Stimulated activated CD4-positive, alpha-beta T cell treated with anti-CD3 and anti-CD28 coated beads, Interleukin-15, amount 100 ng/mL, for 1 hour (primary cell): ENCODE measurements around the gene ATG4A.

Experiments used
- DNase-seq, 2 donors: peaks; one replicate each; pipeline ENCODE4 v3.0.0-alpha.2; 2020; ENCODE audit warnings: low read depth in 1 of 2, low spot score in 1 of 2

ATG4A gene

DNA sequence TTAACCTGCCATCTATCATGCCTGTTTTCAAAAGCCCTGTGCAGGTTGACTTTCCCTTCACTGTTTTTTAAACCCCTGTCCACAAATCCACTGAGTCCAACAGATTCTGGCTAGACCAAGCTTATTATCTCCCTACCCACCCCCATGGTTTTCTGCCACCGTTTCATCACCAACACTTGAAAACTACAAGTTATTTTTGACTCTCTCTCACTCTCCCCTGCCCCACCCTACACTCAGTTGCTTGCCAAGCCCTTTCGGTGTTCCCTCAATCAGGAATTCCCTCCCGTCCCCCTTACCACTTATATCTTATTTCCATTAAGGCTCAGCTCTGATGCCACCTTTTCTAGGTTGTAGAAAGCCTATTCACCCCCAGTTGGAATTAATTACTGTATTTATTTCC, 29.7 kb downstream of the ATG4A start:
- no peak for DNase-seq

DNA sequence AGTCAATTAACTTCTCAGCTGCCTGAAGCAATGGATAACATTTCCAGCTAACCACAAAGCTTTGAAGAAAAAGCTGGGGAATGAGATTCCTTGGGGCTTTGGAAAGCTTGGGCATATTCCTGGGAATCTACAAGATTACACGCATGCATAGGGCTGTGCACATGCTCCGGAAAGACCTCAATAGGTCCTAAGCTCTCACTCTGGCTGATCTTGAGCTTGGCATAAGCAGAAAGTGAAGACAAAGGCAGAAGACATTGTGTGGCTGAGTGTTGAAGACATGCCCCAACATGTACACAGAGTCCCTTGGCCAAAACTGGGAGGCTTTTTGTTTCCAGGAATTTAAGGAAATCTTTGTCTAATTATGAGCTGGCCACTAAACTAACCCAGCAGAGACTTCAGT, 31.2 kb downstream of the ATG4A start:
- no peak for DNase-seq

DNA sequence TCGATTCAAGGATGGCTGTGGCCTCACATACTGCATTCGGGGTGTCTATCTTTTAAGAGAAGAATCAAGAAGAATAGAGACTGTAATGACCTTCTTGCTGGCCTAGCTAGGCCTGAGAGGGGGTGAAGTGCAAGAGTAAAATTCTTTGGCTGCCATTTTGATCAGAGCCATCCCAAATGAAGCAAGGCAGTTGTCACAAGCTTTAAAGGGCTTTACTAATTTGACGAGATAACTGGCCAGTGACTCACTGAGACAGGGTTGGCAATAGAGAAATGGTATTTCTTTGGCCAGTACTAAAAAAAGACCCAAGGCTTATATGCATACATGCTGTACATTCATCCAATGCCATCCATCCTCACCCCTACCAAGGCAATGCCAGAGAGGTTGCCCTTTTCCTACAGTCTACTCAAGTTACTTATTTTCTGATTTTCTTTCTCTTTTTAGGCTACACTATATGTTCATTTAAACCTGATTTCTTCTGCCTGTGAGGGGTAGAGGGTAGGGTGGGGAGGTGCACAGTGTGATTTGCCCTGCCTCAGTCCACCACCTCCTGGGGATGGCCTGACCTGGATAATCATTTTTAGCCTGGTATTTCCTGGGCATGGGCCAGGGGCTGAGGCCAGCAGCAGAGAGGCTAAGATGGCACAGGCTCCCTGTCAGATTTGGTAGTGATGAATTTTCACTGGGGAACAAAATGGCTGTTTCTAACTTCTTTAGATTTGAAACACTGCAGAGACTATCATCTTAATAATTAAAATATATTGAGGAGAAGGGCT, 32.2 kb downstream of the ATG4A start:
- DNase-seq = no peak

DNA sequence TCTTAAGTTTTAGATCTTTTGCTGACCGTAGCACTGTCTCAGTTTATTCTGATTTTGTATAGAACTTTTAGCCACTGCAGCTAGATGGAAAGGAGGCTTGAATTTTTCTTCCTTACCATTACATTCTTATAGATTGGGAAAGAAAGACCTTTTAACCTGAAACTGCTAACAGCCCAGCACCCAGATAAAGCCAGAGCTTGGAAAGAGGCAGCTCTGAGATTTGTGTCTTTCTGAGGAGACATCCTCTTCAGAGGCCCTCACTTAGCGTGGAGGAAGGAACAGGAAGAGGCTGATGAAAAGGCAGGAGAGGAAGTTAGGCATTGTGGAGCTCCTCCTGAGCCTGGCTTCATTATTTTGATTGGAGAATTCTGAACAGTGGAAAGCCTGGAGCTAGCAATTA, 35.1 kb downstream of the ATG4A start:
- DNase-seq = no peak

DNA sequence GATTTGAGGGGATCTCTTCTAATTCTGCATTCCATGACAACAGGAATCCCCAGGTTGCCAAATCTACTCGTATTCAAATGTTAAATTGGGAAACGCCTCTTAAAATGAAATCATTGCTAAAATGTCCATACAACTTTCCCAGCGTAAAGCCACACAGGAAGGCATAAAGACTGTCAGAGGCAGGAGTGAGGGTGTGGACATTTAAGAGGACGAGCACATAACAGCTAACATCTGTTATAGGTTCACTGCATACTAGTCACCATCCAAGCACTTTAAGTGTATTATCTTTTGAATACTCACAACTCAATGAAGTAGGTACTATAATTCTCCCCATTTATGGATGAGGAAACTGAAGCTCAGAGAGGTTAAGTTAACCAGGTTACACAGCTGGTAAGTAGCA, 35.6 kb downstream of the ATG4A start:
- no peak for DNase-seq

DNA sequence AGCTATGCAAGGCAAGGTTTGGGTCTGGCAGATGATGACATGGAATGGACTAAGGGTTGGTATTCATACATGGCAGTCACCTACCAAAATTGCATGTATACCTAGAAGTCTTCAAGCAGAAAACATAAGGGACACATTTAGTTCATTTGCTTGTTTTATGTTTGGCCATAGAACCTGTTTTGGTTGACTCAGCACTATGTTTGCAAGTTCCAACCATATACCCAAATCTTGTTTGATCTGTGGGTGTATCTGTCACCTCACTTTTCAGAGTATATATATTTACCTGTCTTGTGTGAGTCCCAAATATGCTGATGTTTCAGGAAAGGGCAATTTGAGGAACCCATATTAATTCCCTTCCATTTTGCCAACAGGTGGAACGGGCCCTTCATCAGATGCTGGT, 39.3 kb downstream of the ATG4A start:
- no peak for DNase-seq

DNA sequence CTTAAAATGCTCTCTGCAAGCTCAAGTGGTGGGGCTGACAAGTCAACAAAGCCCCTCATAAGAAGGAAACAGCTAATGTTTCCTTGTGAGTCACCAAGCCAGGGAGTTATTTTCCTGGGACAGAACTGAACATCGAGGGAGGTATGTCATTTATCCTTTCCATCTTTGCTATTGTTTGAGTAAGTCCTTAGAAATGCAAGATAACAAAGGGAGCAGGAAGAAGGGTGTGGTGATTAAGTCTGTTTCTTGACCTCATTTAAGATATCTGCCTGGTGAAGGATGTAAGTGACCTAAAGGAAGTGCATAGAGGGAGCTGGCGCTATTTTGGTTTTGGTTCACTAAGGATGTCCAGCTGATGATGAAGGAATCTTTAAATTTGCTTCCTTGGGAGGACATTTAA, 39.9 kb downstream of the ATG4A start:
- no peak for DNase-seq

DNA sequence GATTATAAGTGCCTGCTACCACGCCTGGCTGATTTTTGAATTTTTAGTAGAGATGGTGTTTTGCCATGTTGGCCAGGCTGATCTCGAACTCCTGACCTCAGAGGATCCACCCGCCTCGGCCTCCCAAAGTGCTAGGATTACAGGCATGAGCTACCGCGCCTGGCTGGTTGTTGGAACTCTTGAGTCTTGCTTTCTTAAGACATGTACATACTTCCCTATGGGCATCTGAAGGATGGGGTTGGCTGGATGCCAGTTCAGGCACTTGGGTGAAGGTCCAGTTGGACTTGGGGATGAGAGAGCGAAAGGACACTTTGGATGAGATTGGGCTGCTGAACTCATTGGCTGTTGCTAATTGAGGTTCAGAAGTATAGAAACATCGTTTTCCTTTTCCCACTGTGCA, 40.5 kb downstream of the ATG4A start:
- DNase-seq = no peak

DNA sequence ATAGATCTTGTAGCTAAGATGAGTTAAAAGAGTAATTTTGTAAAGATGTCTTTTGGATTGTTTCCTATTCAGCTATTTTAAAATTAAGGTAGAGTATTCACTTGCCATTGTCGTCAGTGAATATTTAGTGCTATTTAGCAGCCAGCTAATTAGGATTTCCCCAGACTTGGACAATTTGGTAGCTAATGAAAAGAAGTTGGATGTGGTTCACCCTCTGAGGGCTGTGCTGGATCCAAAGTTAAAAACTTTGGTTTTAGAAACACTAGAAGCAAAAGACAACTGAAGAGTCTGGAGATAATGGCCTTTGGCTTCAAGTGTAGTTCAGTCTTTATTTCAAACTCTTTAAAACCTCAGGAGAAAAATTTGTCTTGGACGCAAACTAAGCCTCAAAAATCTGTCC, 41.3 kb downstream of the ATG4A start:
- DNase-seq = no peak

DNA sequence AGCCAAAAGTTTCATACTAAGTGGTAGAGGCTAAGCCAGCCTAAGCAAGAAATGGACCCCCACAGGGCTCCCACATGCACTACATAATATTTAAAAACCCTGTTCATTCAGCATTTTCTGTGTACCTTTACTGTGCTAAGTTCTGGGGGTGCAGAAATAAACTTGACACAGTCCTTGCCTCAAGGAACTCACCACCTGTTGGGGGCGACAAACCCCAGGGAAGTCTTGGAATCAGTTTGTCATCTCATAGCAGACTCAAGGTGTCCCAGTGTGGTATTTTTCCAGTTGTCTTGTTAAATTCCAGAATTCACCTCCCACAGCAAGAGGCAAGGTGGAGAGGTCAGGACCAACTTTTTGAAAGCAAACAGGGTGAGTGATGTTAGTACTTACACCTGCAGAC, 43.1 kb downstream of the ATG4A start:
- DNase-seq = no peak

DNA sequence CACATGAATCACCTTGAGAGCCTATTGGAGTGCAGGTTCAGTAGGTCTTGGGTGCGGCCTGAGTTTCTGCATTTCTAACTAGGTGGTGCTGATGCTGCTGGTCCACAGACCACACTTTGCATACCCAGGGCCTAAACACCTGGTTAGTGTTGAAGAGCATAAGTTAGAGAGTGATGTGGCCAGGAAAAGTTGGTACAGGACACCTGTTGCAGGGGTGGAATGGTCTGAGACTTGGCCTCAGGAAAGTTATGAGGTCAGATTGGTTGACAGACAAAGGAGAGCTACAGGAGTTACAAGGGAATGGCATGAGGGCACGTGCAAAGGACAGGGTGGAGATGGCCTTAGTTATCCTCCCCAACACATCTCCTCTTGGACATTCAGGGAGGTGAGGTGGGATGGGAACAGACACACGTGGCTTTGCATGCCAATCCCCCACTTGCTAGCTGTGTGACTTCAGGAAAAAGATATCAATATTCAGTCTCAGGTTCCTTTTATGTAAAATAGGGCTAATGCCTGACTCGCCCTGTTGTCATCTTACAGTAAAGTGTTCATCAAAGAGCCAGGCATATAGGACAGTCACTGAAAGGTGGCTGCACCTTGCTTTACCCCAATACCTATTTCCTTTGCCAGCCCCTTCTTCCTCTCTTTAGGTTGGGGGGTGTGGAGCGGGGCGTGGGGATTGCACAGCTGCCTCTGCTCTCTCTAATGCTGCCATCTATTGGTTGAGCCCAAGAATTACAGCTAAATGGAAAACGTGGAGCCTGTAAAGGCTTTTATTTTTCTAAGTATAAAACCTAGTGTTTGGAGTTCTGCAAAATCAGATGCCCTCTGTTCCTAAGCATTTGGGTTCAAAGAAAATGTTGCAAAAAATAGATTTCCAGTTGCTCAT, 47.5 kb downstream of the ATG4A start:
- DNase-seq = no peak

DNA sequence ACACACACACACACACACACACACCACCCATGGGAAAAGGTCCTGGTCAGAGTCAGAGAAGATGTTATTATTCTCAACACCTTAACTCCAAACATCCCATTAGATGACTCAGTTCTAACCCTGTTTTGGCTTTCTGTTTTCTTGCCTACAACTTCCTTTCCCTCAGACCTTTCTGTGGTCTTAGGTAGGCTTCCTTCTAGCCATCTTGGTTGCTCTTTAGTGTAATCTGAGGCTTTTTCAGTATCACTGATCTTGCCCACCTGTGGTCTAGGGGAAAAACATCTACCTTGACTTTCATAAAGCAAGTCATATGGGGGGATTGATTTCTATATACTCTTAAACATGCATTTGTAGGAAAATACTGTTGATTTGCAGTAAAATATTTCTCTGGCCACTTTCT, 56.9 kb downstream of the ATG4A start:
- no peak for DNase-seq

DNA sequence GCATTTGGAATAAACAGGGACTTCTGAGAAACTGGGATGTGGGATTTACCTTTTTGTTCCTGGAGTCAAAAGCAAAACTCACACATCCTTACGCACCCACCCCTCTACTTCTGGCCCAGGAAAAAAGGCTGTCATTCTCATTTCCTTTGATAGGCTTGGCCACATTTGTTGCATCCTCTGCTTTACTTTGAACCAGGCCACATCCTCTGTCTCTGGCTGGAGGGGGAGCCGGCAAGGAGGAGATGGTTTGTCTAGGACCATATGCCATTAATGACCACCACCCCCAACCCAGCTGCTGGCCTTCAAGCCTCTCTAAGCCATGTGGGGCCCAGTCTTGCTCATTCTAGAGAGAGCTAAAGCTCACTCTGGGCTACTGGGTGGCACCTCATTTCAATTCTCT, 64.5 kb downstream of the ATG4A start:
- no peak for DNase-seq

DNA sequence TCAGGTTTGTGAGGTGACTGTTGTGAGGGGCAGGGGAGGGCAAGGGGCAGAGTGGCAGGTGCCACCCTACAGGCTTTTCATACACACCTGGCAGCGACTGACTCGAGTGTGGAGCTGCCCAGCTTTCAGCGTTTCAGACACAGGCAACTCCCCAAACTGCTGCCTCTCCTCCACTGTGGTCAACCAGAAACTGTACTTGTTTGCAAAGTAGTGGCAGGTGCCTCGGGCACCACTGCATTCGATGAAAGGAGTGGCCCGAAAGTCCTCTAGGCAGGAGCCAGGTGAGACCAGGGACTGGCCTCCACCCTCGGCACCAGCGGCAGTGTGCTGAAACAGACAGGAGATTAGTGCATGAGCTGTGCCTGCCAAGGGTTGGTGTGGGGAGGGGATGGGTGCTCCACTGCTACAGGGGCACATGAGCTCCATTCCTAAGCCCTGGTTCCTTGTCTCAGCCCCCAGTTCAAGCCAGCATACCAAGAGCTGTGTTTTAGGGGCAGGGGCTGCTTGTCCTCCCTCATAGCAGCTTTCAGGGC, 65.4 kb downstream of the ATG4A start:
- DNase-seq = no peak

DNA sequence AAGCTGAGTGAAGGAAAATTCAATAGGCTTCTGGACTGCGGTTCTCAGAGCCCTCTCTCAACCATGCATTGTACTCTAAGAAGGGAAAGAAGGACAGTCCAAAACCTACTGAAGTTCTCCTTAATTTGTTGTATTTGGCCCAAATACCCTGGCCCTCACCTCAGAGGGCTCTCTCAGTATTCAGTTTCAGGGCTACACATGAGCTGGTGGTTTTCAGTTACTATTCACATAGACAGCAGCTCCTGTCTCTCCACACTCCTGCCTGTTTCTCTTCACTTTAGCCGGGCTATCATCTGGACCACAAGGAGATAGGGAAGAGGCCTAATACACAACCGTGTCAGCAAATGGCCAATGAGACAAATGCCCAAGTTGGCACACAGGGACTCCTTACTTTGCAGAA, 66.0 kb downstream of the ATG4A start:
- no peak for DNase-seq

DNA sequence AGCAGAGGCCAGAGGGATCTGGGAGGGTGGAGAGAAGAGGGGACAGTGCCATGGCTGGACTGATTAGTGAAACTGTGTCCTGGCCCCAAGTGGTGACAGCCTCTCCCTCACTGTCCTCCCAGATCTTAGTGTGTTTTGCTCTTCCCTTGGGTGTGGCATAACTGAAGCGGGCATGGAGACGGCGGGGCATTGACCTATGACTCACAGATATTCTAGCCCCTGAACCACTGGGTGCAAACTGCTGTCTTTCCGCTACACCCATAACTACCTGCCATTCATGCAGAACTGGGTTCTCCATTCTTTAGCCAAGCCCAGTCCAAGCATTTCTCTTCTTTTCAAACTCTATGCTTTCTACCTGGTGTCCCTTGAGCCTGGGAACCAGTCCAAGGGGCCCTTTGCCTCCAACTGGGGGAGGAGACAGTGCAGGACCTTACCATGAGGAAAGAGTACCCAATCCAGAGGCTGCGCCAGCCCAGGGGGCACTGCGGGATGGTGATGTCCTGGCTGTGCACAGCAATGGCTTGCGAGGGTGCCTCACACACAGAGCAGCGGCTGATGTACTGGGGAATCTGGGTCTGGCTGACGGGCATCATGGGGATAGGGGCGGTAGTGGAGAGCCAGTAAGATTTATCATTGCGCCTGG, 67.6 kb downstream of the ATG4A start:
- no peak for DNase-seq

DNA sequence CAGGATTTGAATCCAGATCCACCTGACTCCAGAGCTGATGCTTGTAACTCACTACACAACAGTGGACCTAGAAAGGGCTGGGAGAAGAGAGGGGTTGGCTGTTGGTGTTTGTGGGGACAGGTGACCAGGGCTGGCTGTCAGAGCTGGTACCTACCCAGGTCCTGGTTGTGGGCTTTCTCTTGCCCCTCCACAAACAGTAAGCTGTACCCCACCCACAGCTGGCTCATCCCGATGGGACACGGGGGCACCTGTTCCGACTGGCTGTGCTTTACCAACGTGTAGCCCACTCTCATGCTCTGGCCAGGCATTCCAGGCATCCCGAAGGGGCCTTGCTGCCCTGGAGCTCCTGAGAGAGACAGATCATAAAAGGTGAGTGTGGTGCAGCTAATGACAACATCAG, 68.7 kb downstream of the ATG4A start:
- no peak for DNase-seq

DNA sequence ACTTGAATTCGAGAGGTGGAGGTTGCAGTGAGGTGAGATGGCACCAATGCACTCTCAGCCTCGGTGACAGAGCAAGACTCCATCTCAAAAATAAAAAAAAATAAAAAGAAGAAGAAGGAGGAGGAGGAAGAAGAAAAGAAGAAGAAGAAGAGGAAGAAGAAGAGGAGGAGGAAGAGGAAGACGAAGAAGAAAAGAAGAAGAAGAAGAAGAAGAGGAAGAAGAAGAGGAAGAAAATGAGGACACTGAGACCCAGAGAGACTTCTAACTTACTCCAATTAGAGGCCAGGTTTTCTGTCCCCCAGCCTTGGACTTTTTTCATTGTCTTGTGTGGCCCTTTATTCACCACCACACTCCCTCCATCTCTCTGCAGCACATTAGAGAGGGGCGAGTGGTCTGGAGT, 70.7 kb downstream of the ATG4A start:
- no peak for DNase-seq

DNA sequence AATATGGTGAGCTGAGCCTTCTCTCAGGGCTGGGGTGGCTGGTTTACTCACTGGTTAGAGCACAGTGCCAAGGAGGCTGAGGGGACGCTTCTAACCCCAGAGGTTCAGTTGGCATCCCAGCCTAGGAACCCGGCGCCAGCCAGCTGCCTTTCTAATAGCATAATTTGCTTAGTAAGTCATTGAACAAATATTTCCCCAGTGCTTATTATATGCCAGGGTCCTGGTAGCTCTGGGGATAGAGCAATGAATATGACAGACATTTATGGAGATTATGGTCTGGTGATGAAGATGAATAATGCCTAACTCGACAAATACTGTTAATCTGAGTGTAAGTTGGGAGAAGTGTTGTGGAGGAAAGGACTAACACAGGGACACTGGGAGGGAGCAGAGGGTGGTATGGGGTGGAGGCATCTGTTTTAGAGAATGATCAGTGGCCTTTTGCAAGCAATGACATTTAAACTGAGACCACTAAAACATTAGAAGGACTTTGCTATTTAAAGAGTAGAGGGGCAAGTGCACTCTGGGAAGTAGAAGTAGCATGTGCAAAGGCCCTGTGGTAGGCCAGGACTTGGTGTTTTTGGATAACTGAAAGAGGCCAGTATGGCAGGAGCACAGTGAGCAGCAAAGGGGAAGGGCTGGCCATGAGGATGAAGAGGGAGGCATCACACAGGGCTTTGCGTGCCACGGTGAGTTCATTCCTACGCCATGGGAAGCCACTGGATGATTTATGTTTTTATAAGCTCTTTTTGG, 71.9 kb downstream of the ATG4A start:
- DNase-seq = no peak

DNA sequence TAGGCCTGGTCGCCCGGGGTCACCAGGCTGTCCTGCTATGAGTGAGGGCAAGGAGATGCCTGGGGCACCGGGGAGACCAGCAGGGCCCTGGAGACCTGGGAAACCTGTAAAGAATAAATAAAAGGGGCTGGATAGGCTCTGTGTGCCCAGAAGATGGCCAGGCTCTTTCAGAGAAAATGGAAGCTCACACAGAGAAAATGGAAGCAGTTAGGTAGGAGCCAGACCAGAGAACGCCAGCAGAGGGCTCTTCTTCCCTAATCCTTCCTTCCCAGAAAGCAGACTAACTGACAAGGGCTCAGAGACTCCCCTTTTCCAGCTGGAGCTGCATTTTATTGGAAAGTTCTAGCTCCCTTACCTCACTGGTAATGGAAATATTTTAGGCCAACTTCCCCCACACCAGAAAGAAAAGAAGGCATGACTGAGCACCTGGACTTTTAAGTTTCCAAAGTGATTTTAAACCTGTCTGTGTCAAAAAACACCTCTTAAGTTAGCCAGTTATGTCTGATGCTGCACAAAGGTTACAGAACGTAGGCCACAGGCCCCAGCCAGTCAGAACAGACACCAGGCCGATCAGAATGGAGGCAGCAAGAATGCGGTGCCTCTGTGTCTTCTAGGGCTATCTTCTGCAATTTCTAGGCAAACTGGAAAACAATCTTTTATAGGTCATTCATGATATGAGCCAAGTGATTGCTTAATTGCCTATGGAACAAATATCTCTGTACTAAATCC, 74.0 kb downstream of the ATG4A start:
- DNase-seq = no peak
